ACC112 (cell line): ENCODE measurements around the gene KYNU.

Experiments used
- H2AFZ ChIP-seq: fragments of 200-600 bp; sonication (generic); one replicate; pipeline ENCODE4 v1.6.0; 2017; ENCODE audit warnings: antibody characterized with exemption, low read length; ENCODE audit not compliant: unreplicated experiment
- H3K27ac ChIP-seq: fragments of 200-600 bp; sonication (generic); 2 replicates; pipeline ENCODE4 v1.5.1; 2014; ENCODE audit warnings: low read depth, mild to moderate bottlenecking, antibody characterized with exemption, low read length, moderate library complexity
- H3K27me3 ChIP-seq: fragments of 200-600 bp; sonication (generic); 2 replicates; pipeline ENCODE4 v1.6.1; 2014; ENCODE audit warnings: mild to moderate bottlenecking, antibody characterized with exemption, low read length, moderate library complexity, mixed read lengths; ENCODE audit not compliant: insufficient read depth
- H3K36me3 ChIP-seq: fragments of 200-600 bp; sonication (generic); 2 replicates; pipeline ENCODE4 v1.6.1; 2016; ENCODE audit warnings: mild to moderate bottlenecking, antibody characterized with exemption, low read length, moderate library complexity, mixed read lengths; ENCODE audit not compliant: insufficient read depth
- H3K4me1 ChIP-seq: fragments of 200-600 bp; sonication (generic); one replicate; pipeline ENCODE4 v1.6.1; 2016; ENCODE audit warnings: low read length, mixed read lengths; ENCODE audit not compliant: insufficient read depth, unreplicated experiment, control insufficient read depth
- H3K4me3 ChIP-seq: fragments of 200-600 bp; sonication (generic); 2 replicates; pipeline ENCODE4 v1.5.1; 2014; ENCODE audit warnings: mild to moderate bottlenecking, low read depth, low read length
- H3K79me2 ChIP-seq: fragments of 200-600 bp; sonication (generic); one replicate; pipeline ENCODE4 v1.6.0; 2016; ENCODE audit warnings: low read length; ENCODE audit not compliant: control insufficient read depth, unreplicated experiment, insufficient read depth

KYNU gene

GRCh38 chr2:142952793-142953494, 75.5 kb downstream of the KYNU start:
- Histone ChIP-seq H3K79me2 (no peaks in the 10 kb centered on the region), H3K27ac (no peak overlapping the region), H3K27me3 (no peaks in the 10 kb centered on the region), H3K36me3 (0 out of 2 replicates have a peak, but pooled peaks cover 5% of the 10 kb centered on the region), H2AFZ (no peak overlapping the region), H3K4me1 (peaks cover 9% of the 10 kb centered on the region), H3K4me3 (no peak overlapping the region)

- Histone ChIP-seq H3K27me3 (no peaks in the 10 kb centered on the region), H2AFZ (no peak overlapping the region), H3K36me3 (0 out of 2 replicates have a peak, but pooled peaks cover 5% of the 10 kb centered on the region)
Measured at GRCh38 chr2:142954493-142954892, 77.0 kb downstream of the KYNU start.

GRCh38 chr2:142957144-142957543, 79.7 kb downstream of the KYNU start:
- H3K27ac ChIP-seq: no peak overlapping the region
- H3K36me3 ChIP-seq: peaks cover 7% of the 10 kb centered on the region; the same call in 1 of the 2 replicates
- H3K79me2 ChIP-seq: no peaks in the 10 kb centered on the region
- peaks cover 9% of the 10 kb centered on the region for H3K4me1 ChIP-seq
- no peak overlapping the region for H3K4me3 ChIP-seq
- H3K27me3 ChIP-seq: no peaks in the 10 kb centered on the region
- no peak overlapping the region for H2AFZ ChIP-seq

More at GRCh38 chr2:142954493-142954892, 77.0 kb downstream of the KYNU start:
- H3K79me2 ChIP-seq: no peaks in the 10 kb centered on the region
- no peak overlapping the region for H3K4me3 ChIP-seq
- H3K27ac ChIP-seq: no peak overlapping the region
- peaks cover 9% of the 10 kb centered on the region for H3K4me1 ChIP-seq

GRCh38 chr2:142961202-142961601, 83.7 kb downstream of the KYNU start:
- Histone ChIP-seq H3K36me3 (peaks cover 27% of the 10 kb centered on the region), H3K27ac (no peak overlapping the region), H2AFZ (no peak overlapping the region)

DNA sequence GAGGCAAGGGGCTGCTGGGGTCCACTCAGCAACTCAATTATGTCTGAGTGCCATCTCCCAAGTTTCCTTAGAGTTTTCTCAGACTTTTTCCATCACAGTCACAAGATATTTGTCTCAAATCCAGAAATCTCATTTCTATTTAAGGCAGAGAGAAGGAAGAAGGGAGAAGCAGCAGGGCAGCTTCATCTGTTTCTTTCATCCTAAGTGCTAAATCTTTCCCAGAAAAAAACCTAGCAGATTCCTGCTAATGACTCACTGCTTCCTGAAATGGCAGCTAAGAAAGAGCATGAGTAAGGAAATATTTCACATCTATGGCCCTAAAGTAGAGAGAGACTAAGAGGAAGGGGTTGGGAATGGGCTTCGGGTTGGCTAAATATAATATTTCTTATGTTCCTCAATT, 88.0 kb downstream of the KYNU start:
- peaks cover 29% of the 10 kb centered on the region for H3K36me3 ChIP-seq
- no peaks in the 10 kb centered on the region for H3K27me3 ChIP-seq
- peak overlapping the region; percentile 19 for H2AFZ ChIP-seq
- H3K4me3 ChIP-seq: no peak overlapping the region
- H3K27ac ChIP-seq: peak overlapping the region; percentile 7; the same call in 1 of the 2 replicates
- no peaks in the 10 kb centered on the region for H3K79me2 ChIP-seq
- H3K4me1 ChIP-seq: peaks cover 6% of the 10 kb centered on the region

More at GRCh38 chr2:142961202-142961601, 83.7 kb downstream of the KYNU start:
- no peaks in the 10 kb centered on the region for H3K27me3 ChIP-seq
- no peak overlapping the region for H3K4me3 ChIP-seq
- peaks cover 6% of the 10 kb centered on the region for H3K4me1 ChIP-seq
- H3K79me2 ChIP-seq: no peaks in the 10 kb centered on the region

- no peak overlapping the region for H2AFZ ChIP-seq
- peaks cover 29% of the 10 kb centered on the region for H3K36me3 ChIP-seq
- H3K4me3 ChIP-seq: no peak overlapping the region
- peaks cover 6% of the 10 kb centered on the region for H3K4me1 ChIP-seq
- H3K27me3 ChIP-seq: no peaks in the 10 kb centered on the region
- no peaks in the 10 kb centered on the region for H3K79me2 ChIP-seq
- no peak overlapping the region for H3K27ac ChIP-seq
Measured at GRCh38 chr2:142966284-142966683, 88.8 kb downstream of the KYNU start.

- no peaks in the 10 kb centered on the region for H3K79me2 ChIP-seq
- H2AFZ ChIP-seq: no peak overlapping the region
- H3K4me1 ChIP-seq: peaks cover 6% of the 10 kb centered on the region
- peaks cover 28% of the 10 kb centered on the region for H3K36me3 ChIP-seq
- H3K4me3 ChIP-seq: no peak overlapping the region
- no peaks in the 10 kb centered on the region for H3K27me3 ChIP-seq
- H3K27ac ChIP-seq: no peak overlapping the region
Measured at GRCh38 chr2:142967060-142967459, 89.6 kb downstream of the KYNU start.

- H3K27ac ChIP-seq: peak overlapping the region; percentile 81
- H3K36me3 ChIP-seq: no peaks in the 10 kb centered on the region
- H3K4me1 ChIP-seq: peaks cover 23% of the 10 kb centered on the region
- no peaks in the 10 kb centered on the region for H3K79me2 ChIP-seq
- H3K4me3 ChIP-seq: no peak overlapping the region; the same call in 1 of the 2 replicates
- H3K27me3 ChIP-seq: no peaks in the 10 kb centered on the region
- peak overlapping the region; percentile 67 for H2AFZ ChIP-seq
Measured at GRCh38 chr2:142973160-142973821, 95.8 kb downstream of the KYNU start.

DNA sequence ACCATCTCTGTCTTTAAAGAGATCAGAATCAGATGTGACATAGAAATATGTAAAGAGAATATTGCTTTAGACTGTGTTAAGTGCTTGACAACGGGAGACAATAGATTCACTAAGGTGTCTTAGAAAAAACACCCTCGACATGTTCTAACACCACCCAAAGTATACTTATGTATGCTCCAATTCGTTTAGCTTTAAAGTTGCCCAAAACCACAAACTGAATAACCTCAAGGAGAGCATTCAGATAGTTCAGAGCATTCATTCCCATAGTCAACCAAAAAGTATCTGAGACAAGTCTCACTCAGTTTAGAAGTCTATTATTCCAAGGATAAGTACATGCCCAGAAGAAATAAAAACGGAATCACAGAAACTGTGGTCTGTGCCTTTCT, 96.4 kb downstream of the KYNU start:
- H3K36me3 ChIP-seq: no peaks in the 10 kb centered on the region
- H3K27me3 ChIP-seq: no peaks in the 10 kb centered on the region
- peaks cover 23% of the 10 kb centered on the region for H3K4me1 ChIP-seq
- H3K4me3 ChIP-seq: peak overlapping the region; percentile 17; the same call in 1 of the 2 replicates
- peak overlapping the region; percentile 67 for H2AFZ ChIP-seq
- no peaks in the 10 kb centered on the region for H3K79me2 ChIP-seq
- peak overlapping the region; percentile 81 for H3K27ac ChIP-seq

DNA sequence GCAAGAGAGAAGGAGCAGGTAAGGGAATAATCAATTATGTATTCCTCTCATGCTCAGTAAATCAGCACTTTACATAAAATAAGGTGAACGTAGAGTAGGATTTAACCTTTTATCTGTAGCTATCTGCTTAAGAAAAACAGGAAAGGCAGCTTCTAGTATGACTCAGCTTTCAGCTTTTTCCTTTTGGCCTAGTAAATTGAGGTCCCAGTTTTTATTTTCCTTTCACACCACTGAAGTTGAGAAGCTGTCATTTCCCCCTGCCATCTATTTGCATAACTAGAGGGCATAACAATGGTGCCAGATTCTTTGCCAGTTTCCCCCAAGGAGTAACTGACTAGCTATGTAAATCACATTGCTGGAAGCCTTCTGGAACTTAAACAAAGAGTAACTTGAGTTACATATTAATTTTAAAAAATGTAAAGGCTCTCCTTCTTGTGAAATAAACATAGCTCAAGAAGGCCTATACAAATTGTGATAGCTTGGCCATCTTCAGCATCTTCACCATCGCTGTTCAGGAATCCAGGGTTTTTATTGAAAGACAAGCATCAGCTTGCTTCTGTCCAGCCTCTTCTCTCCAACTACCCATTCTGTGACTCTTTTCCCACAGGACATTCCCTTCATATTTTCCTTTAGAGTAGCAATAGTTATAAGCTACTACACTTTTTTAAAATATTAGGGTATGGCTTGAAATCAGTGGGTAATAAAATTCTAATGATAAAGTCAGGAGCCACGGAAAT, 97.0 kb downstream of the KYNU start:
- H3K27ac ChIP-seq: peak overlapping the region; percentile 81
- no peaks in the 10 kb centered on the region for H3K36me3 ChIP-seq
- H3K4me1 ChIP-seq: peaks cover 23% of the 10 kb centered on the region
- H3K27me3 ChIP-seq: no peaks in the 10 kb centered on the region
- H3K4me3 ChIP-seq: peak overlapping the region; percentile 17; the same call in 1 of the 2 replicates
- H3K79me2 ChIP-seq: no peaks in the 10 kb centered on the region
- peak overlapping the region; percentile 67 for H2AFZ ChIP-seq
